ENCODE results near the gene CALU.

- TF ChIP-seq RAD51 (IDR thresholded peaks at IDR 0.05) (no peak), CBFB (IDR thresholded peaks at IDR 0.05; ENCODE audit: low read depth) (no peak), SMC3 (IDR thresholded peaks at IDR 0.05; ENCODE audit: borderline replicate concordance, low read length) (no peak), CTCF (IDR thresholded peaks at IDR 0.05 in 2 of 3, conservative IDR thresholded peaks at IDR 0.05 in 1 of 3; ENCODE audit: control insufficient read depth in 2 of 3, extremely low read depth in 1 of 3, insufficient read depth in 1 of 3, low read depth in 3 of 3, low read length in 3 of 3) (no peak), ZNF384 (IDR thresholded peaks at IDR 0.05; ENCODE audit: borderline replicate concordance, low read depth, low read length) (no peak), CBX5 (IDR thresholded peaks at IDR 0.05; ENCODE audit: low read depth) (no peak), TCF7 (IDR thresholded peaks at IDR 0.05; ENCODE audit: borderline replicate concordance) (no peak), SRF (IDR thresholded peaks at IDR 0.05; ENCODE audit: low read depth in 2 of 2, low read length in 2 of 2) (no peak)
These were observed 19.4 kb downstream of the CALU start for GRCh38 chr7:128758553-128758952.
